Measurements from ENCODE around the gene TRIO.

GRCh38 chr5:14551211-14551610, 408.1 kb downstream of the TRIO start:
- TF ChIP-seq EZH2phosphoT487 (IDR thresholded peaks at IDR 0.05; ENCODE audit: borderline replicate concordance) (no peak), SIN3A (IDR thresholded peaks at IDR 0.05; ENCODE audit: low read depth) (no peak), CTCF (IDR thresholded peaks at IDR 0.05 in 2 of 3, conservative IDR thresholded peaks at IDR 0.05 in 1 of 3; ENCODE audit: borderline replicate concordance in 1 of 3, insufficient read depth in 1 of 3, low read depth in 2 of 3, low read length in 2 of 3) (no peak), SP1 (IDR thresholded peaks at IDR 0.05; ENCODE audit: low read depth) (no peak), YY1 (IDR thresholded peaks at IDR 0.05; ENCODE audit: extremely low read depth, insufficient replicate concordance, low read depth, low read length) (no peak), POLR2A (IDR thresholded peaks at IDR 0.05; ENCODE audit: borderline replicate concordance, extremely low read depth, insufficient read depth, insufficient read length) (no peak), POLR2AphosphoS5 (IDR thresholded peaks at IDR 0.05; ENCODE audit: low read depth, low read length) (no peak), MAX (IDR thresholded peaks at IDR 0.05) (no peak), TCF7L2 (IDR thresholded peaks at IDR 0.05; ENCODE audit: borderline replicate concordance, extremely low read depth, insufficient read depth, insufficient read length) (no peak)

All from HCT116 (cell line).